Breast epithelium (tissue), 3 donors: ENCODE measurements around the gene VPS11.

Source experiments
- POLR2A ChIP-seq: fragments of 450-650 bp; IDR thresholded peaks from one replicate; pipeline ENCODE4 v1.6.1; 2016; ENCODE audit warnings: antibody characterized with exemption, mild to moderate bottlenecking, moderate library complexity
- POLR2AphosphoS5 ChIP-seq, 3 donors: sonication (generic); formaldehyde crosslinking; IDR thresholded peaks; one replicate each; pipeline ENCODE4 v1.6.1; 2017; ENCODE audit warnings: antibody characterized with exemption in 3 of 3

DNA sequence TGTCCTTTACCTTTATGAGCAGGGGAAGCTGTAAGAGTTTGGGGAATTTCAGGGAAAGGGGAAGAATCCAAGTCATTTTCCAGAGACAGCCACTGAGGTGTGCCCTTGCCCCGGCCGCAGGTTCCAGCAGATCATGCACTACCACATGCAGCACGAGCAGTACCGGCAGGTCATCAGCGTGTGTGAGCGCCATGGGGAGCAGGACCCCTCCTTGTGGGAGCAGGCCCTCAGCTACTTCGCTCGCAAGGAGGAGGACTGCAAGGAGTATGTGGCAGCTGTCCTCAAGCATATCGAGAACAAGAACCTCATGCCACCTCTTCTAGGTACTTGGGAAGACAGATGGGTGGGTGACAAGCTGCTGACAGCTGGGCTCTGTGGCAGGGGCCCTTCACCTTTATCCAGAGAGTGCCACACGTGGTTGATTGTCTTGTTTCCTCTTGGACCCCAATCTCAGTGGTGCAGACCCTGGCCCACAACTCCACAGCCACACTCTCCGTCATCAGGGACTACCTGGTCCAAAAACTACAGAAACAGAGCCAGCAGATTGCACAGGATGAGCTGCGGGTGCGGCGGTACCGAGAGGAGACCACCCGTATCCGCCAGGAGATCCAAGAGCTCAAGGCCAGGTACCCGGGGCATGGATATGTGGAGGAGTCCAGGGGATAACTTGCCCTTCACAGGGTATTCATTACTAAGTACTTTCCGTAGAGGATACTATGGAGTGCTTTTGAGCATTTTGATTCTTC, 11.2 kb downstream of the VPS11 start:
- TF ChIP-seq POLR2A = no peak
- TF ChIP-seq POLR2AphosphoS5 (IDR thresholded peaks at IDR 0.05) = no peak
